D721Med (cell line): ENCODE results near the gene RASGRP2.

Experiments
- DNase-seq: peaks from one replicate; pipeline ENCODE4 v3.0.0; 2011; ENCODE audit warnings: low spot score; ENCODE audit not compliant: insufficient read length
- FAIRE-seq: peaks from 2 replicates; lab custom pipeline; 2011; peaks lifted over from hg19 to GRCh38; lab: Jason Lieb, UNC
- TF ChIP-seq, protein P1 (sequence below): IDR thresholded peaks from 2 replicates; pipeline ENCODE4 v1.5.1; 2012; ENCODE audit warnings: mild to moderate bottlenecking, control low read depth; ENCODE audit not compliant: insufficient read depth; ENCODE audit errors: missing control alignments

RASGRP2 gene

DNA sequence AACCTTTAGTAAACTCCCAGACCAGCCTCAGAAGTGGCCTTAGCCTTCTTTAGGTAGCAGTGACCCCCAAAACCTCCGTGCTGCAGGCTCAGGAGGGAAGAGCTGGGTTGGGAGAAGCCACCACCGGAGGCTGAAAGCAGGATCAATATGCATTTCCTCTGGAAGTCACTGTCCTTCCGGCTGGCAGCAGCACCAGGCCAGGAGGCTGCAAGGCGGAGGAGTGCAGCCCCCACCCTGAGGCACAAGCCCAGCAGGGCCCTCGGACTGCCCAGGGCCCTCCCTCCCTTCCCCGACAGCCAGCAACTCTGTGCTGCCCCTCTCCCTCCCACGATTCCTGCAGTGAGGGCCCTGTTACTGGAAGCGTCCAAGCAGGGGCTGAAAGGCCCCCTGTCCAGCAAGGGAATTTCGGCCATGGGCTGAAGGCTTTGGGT is 17.7 kb downstream of the RASGRP2 start:
- FAIRE-seq (no peak), DNase-seq (no peak)
- TF ChIP-seq, protein P1, sequence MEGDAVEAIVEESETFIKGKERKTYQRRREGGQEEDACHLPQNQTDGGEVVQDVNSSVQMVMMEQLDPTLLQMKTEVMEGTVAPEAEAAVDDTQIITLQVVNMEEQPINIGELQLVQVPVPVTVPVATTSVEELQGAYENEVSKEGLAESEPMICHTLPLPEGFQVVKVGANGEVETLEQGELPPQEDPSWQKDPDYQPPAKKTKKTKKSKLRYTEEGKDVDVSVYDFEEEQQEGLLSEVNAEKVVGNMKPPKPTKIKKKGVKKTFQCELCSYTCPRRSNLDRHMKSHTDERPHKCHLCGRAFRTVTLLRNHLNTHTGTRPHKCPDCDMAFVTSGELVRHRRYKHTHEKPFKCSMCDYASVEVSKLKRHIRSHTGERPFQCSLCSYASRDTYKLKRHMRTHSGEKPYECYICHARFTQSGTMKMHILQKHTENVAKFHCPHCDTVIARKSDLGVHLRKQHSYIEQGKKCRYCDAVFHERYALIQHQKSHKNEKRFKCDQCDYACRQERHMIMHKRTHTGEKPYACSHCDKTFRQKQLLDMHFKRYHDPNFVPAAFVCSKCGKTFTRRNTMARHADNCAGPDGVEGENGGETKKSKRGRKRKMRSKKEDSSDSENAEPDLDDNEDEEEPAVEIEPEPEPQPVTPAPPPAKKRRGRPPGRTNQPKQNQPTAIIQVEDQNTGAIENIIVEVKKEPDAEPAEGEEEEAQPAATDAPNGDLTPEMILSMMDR = no peak

DNA sequence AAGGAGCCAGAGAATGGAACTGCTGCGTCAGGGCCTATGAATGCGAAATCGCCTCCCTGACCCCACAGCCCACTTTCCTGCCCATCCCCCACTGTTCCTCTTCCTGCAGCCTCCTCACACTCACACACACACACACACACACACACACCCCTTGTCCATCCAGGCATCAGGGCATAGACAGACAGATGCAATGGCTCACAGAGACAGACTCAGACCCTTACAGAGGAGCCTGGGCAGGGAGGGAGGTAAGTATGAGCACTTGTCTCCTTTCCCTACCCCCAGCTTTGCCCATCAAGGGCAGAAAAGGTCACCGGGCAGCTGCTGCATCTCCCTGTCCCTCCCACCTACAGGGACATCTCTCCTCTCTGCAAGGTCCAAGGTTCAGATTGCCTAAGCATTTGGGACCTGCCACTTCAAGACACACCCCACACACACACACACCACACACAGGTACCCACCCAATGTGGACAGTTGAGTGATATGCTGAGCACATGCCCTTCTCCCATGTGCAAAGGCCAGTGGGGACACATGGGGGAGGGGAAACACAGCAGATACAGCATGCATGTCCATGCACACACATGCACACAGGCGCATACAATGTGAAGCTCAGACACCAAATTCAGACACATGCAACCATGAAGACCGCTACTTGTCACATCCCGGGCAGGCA is 18.9 kb downstream of the RASGRP2 start:
- FAIRE-seq = no peak
- no peak for DNase-seq
- TF ChIP-seq, protein P1 = no peak

DNA sequence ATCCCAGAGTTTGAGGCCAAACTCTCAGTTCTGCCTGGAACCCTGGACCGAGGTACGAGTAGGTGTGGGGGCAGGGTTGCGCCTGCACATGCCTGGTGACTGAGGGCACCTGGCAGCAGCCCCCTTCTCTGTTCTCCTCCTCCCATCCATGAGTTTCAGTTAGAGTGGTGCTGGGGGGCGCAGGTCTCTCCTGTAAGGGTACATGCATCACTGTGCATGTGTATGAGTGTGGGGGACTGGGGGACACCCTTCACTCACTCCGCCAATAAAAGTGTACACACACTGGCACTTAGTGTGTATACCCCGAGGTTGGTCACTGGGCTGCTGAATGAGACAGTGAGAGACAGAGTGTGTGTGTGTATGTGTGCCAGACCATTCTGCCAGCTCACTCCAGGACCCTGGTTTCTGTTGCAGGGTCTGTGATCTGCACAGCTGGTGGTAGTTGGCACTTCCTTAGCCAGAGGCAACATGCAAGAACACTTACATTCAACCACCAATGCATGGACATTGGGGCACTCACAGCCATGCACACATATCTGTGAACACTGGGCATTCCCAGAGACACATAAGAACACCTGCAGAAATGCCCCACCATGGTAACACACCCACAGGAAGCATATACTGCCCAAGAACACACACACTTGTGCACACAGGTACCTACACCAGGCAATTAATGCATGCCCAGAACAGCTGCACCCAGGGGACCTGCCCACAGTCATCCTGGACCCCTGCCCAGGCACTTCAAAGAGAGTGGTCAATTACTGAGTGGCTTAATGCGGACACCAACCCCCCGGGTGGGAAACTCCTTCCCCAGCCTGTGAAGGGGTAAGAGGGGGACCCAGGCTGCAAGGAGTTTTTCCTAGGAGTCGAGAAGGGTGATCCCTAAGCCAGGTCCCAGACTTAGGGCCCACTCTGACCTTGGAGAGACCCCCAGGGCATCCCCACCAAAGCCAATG is 19.8 kb downstream of the RASGRP2 start:
- DNase-seq (no peak), FAIRE-seq (no peak)
- TF ChIP-seq, protein P1 = no peak

DNA sequence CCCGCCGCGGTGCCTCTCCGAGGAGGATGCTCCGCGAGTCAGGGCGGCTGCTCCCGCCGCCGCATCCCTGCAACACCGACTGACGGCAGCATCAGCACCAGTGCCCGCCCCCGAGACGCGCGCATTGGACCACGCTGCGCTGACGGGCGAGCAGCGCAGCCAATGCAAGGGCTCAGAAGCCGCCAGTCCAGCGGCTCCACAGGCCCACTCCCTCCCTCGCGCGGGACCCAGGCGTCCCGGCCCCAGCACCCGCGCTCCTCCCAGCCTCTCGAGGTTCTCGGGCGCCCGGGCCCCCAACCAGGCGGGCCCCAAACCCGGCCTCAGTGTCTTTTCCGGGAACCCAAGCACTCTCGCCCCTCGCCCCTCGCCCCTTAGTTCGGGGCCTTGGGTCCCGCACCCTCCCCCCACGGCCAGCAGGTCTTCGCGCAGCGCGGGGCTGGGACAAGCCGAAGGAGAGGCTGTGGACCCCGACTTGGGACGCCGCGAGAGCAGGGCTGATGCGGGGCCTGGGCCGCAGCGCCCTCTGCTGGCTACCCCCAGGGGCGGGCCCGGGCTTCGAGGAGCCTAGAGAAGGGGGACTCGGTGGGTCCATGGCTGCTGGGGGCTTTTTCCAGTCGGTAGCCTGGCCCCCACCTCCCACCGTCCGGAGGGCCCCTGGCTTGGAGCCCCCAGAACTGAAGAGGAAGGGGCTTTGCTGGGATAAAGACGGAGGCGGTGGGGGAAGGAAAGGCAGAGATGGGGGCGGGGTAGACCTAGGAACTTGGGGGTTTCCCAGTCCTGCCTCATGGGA is 20.6 kb downstream of the RASGRP2 start, which contains the start of gene NRXN2:
NRXN2 (minus strand) TSS at position 81 of the 790 bp plus-strand sequence. CDS start 9,498 bp downstream, outside the sequence.
- DNase-seq (peak; percentile 98), FAIRE-seq (no peak)

DNA sequence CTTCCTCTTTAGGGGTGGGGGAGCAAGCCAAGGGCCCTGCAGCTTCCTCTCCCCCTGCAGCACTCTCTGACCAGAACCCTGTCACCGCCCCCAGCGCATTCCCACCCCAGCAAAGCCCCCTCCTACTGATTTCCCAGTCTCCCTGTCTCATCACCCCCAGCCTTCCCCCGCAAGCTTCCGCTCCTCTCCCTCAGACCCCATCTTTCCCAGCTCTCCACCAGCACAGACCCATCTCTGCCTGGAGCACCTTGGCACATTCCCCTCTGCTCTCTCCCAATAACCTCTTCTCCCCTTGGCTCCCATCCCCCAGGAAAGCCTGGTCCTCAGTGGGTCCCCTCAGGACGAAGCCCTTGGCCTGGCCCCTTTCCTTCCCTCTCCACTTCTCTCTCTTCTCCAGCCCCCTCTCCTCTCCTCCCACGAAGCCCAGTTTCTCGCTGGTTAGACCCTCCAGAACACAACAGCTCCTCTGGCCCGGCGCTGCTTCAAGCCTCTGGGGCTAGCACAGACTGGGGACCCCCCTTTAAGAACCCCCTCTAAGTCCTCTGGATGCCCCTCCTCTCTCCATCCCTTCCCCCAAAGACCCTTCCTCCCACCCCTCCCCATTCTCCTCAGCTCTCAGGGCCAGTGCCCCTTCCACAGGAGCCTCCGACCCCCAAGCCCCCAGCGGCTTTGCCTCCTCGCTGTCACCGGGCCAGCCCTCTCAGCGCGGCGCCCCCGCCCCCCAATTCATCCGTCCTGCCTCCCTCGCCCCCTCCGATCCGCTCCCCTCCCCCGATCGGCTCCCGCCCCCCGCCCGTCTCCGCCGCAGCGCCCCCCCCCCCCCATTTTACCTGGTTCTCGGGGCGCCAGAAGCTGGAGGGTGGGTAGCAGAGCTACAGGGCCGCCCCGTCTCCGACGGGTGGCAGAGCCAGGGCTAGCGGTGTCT is 21.5 kb downstream of the RASGRP2 start:
- no peak for FAIRE-seq
- no peak for DNase-seq
- TF ChIP-seq, protein P1 = no peak

More for the DNA sequence above, 20.6 kb downstream of the RASGRP2 start, which contains the start of gene NRXN2:
- TF ChIP-seq, protein P1 = peak; percentile 56

DNA sequence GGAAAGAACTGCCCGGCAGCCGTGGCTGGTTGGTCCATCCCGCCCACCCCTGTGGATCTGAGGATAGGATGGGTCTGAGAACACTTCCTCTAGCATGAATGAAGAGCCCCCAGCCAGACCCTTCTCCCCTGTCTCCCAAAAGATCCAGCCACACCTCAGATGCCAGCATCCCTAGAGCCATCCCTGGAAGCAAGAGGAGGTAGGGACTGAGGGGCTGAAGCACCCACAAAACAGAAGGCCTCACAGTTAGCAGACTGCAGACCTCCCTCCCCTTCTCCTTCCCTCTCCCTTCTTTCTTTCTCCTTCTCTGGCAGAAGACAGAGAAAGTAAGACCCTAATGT is 22.6 kb downstream of the RASGRP2 start:
- DNase-seq = no peak
- TF ChIP-seq, protein P1 = no peak
- FAIRE-seq = no peak
